Tibial nerve (tissue), 3 donors: ENCODE measurements around the gene SMARCA4.

Experiments used
- POLR2A ChIP-seq, 2 donors: fragments of 450-650 bp; IDR thresholded peaks; one replicate each; pipeline ENCODE4 v1.6.1; 2017; ENCODE audit warnings: antibody characterized with exemption in 2 of 2, mild to moderate bottlenecking in 2 of 2, moderate library complexity in 2 of 2
- TF ChIP-seq, protein P1 (sequence below), 5 experiments: fragments of 200-600 bp in 3 of 5; fragments of 450-650 bp in 2 of 5; sonication (generic) in 3 of 5; IDR thresholded peaks; one replicate each; pipeline ENCODE4 v1.5.1; 2016 to 2019; ENCODE audit warnings: antibody characterized with exemption in 5 of 5, mild to moderate bottlenecking in 3 of 5, moderate library complexity in 2 of 5

GRCh38 chr19:11067356-11068113, 106.7 kb downstream of the SMARCA4 start:
- TF ChIP-seq, protein P1, sequence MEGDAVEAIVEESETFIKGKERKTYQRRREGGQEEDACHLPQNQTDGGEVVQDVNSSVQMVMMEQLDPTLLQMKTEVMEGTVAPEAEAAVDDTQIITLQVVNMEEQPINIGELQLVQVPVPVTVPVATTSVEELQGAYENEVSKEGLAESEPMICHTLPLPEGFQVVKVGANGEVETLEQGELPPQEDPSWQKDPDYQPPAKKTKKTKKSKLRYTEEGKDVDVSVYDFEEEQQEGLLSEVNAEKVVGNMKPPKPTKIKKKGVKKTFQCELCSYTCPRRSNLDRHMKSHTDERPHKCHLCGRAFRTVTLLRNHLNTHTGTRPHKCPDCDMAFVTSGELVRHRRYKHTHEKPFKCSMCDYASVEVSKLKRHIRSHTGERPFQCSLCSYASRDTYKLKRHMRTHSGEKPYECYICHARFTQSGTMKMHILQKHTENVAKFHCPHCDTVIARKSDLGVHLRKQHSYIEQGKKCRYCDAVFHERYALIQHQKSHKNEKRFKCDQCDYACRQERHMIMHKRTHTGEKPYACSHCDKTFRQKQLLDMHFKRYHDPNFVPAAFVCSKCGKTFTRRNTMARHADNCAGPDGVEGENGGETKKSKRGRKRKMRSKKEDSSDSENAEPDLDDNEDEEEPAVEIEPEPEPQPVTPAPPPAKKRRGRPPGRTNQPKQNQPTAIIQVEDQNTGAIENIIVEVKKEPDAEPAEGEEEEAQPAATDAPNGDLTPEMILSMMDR (IDR thresholded peaks at IDR 0.05) = no peak
- no peak for TF ChIP-seq POLR2A (IDR thresholded peaks at IDR 0.05)
